H1 (cell line): Measurements from ENCODE around the gene SEC61A1. TPM values are rescaled to one million over a fixed set of nuclear protein-coding genes. Genes with fewer than 3 reads are reported as not detected.

ENCODE experiments used
- CBX5 ChIP-seq: fragments of 300-800, 300-1000 bp; sonication (generic); IDR thresholded peaks from 2 replicates; pipeline ENCODE4 v1.7.1; 2016; ENCODE audit warnings: antibody characterized with exemption, low read length, low read depth
- CHD7 ChIP-seq: fragments of 300-600 bp; sonication (generic); IDR thresholded peaks from 2 replicates; pipeline ENCODE4 v1.7.1; 2012; ENCODE audit warnings: low read length, moderate library complexity, mild to moderate bottlenecking, inconsistent platforms; ENCODE audit not compliant: insufficient replicate concordance
- EP300 ChIP-seq, 2 experiments: IDR thresholded peaks; 1 replicate in 1 of 2; 2 replicates in 1 of 2; pipeline ENCODE4 v1.6.1; 2011 to 2012; ENCODE audit warnings: low read depth in 2 of 2, low read length in 2 of 2, mild to moderate bottlenecking in 2 of 2, borderline replicate concordance in 1 of 2, inconsistent platforms in 1 of 2, moderate library complexity in 1 of 2
- SP2 ChIP-seq: IDR thresholded peaks from 2 replicates; pipeline ENCODE4 v1.6.1; 2012; ENCODE audit warnings: mild to moderate bottlenecking, low read length, inconsistent platforms
- polyA plus RNA-seq, 7 experiments: library from polyadenylated mRNA; depleted of rRNA in 3 of 7; stranded (reverse) in 5 of 7; unstranded in 2 of 7; fragments of >200 nt in 5 of 7; fragments of 200-250 nt in 2 of 7; gene quantifications; 1 replicate in 5 of 7; 2 replicates in 1 of 7; 4 replicates in 1 of 7; pipeline versions ENCODE4 v1.2.1 to v1.2.3, GENCODE V29; 2011 to 2013; ENCODE audit warnings: missing spikeins in 2 of 7, mixed read lengths in 2 of 7
- total RNA-seq: library from RNA; stranded (reverse); fragmentation: NEBNext Ultra II Directional; extraction: Animal tissue kit (Norgen Biotek cat#: 25700); gene quantifications from 2 replicates; pipeline ENCODE4 v1.2.1, GENCODE V29; 2021

Gene SEC61A1
- total and polyA plus RNA-seq, 2 of the 8 experiments (the other 6 are each of a cell fraction or from before 2014, with no cell fraction given): 133 to 165 TPM

- no peak for TF ChIP-seq CHD7
- no peak for TF ChIP-seq CBX5
- no peak for TF ChIP-seq EP300 (IDR thresholded peaks at IDR 0.05; ENCODE audit: borderline replicate concordance in 1 of 2, low read depth in 2 of 2, low read length in 2 of 2)
- no peak for TF ChIP-seq SP2
- TF ChIP-seq, all 59 proteins: peak for 0
Measured at GRCh38 chr3:128021768-128022372, 30.4 kb upstream of the SEC61A1 start (continued).
